Endothelial cell of umbilical vein (primary cell): ENCODE data around the gene MAP2K5. TPM values are rescaled to one million over a fixed set of nuclear protein-coding genes. Genes with fewer than 3 reads are reported as not detected.
A peak's percentile ranks its signal among the peaks of the same experiment; 100 is the strongest.

Experiments
- BruUV-seq: library from RNA; stranded (reverse); fragments of 400-500 nt; replicated peaks from 2 replicates; lab custom pipeline; 2021; lab: Mats Ljungman, UMichigan
- CTCF ChIA-PET: fragments of 300-600, 350-600 bp; sonication (Branson Sonifier 250); formaldehyde crosslinking; loops from one replicate; lab custom pipeline; 2021; ENCODE audit warnings: antibody characterized with exemption, inconsistent platforms; lab: Charles Lee
- POLR2A ChIA-PET: fragments of 300-600, 350-600 bp; sonication (Branson Sonifier 250); formaldehyde crosslinking; loops from one replicate; lab custom pipeline; 2021; ENCODE audit warnings: antibody characterized with exemption, inconsistent platforms; lab: Charles Lee
- DNase-seq: peaks from one replicate; pipeline ENCODE4 v3.0.0-alpha.2; 2011; ENCODE audit warnings: low read depth, low spot score
- FAIRE-seq: peaks from 2 replicates; lab custom pipeline; 2011; peaks lifted over from hg19 to GRCh38; lab: Jason Lieb, UNC
- H2AFZ ChIP-seq: 2 replicates; pipeline ENCODE4 v1.6.0; 2012; ENCODE audit warnings: low read depth, low read length, control low read depth, inconsistent platforms
- H3K27ac ChIP-seq: 2 replicates; pipeline ENCODE4 v1.5.1; 2011; ENCODE audit warnings: low read depth, mild to moderate bottlenecking, control low read depth, low read length, moderate library complexity; ENCODE audit not compliant: insufficient read depth
- H3K27me3 ChIP-seq, 2 experiments: 2 replicates each; pipeline versions ENCODE4 v1.6.0 to v1.6.1; 2011; ENCODE audit warnings: low read length in 2 of 2, mixed read lengths in 1 of 2; ENCODE audit not compliant: control insufficient read depth in 2 of 2, insufficient read depth in 2 of 2
- H3K36me3 ChIP-seq, 2 experiments: 2 replicates in 1 of 2; 3 replicates in 1 of 2; pipeline ENCODE4 v1.5.1; 2011; ENCODE audit warnings: low read length in 2 of 2, mild to moderate bottlenecking in 1 of 2, moderate library complexity in 1 of 2; ENCODE audit not compliant: control insufficient read depth in 2 of 2, insufficient read depth in 2 of 2; ENCODE audit errors: extremely low read depth in 1 of 2
- H3K4me1 ChIP-seq: 3 replicates; pipeline ENCODE4 v1.5.1; 2011; ENCODE audit warnings: mild to moderate bottlenecking, low read length; ENCODE audit not compliant: control insufficient read depth, insufficient read depth; ENCODE audit errors: extremely low read depth
- H3K4me2 ChIP-seq: 2 replicates; pipeline ENCODE4 v1.6.1; 2011; ENCODE audit warnings: low read length, control low read depth, mixed read lengths; ENCODE audit not compliant: insufficient read depth
- H3K4me3 ChIP-seq, 3 experiments: fragments of 200-600 bp in 1 of 3; sonication (generic), shearing (Covaris generic) in 1 of 3; replicated peaks in 1 of 3; 2 replicates each; pipeline ENCODE4 v1.5.1; 2011 to 2016; ENCODE audit warnings: control low read depth in 3 of 3, low read length in 3 of 3, mild to moderate bottlenecking in 2 of 3, inconsistent platforms in 1 of 3, low read depth in 1 of 3, moderate library complexity in 1 of 3; ENCODE audit not compliant: insufficient read depth in 1 of 3
- H3K79me2 ChIP-seq: 2 replicates; pipeline ENCODE4 v1.6.0; 2012; ENCODE audit warnings: low read length, inconsistent platforms; ENCODE audit not compliant: control insufficient read depth, insufficient read depth
- H3K9ac ChIP-seq: replicated peaks from 2 replicates; pipeline ENCODE3; 2011; ENCODE audit warnings: low read length, control low read depth; ENCODE audit not compliant: insufficient read depth; ENCODE audit errors: extremely low read depth
- H3K9me1 ChIP-seq: replicated peaks from 3 replicates; pipeline ENCODE4 v1.6.0; 2011; ENCODE audit warnings: mild to moderate bottlenecking, low read length; ENCODE audit not compliant: control insufficient read depth, insufficient read depth; ENCODE audit errors: extremely low read depth
- H3K9me3 ChIP-seq: replicated peaks from 2 replicates; pipeline ENCODE4 v1.5.1; 2012; ENCODE audit warnings: low read length, inconsistent platforms; ENCODE audit not compliant: control insufficient read depth, insufficient read depth
- H4K20me1 ChIP-seq: replicated peaks from 2 replicates; pipeline ENCODE3; 2011; ENCODE audit warnings: mild to moderate bottlenecking, low read length; ENCODE audit not compliant: control insufficient read depth, insufficient read depth; ENCODE audit errors: extremely low read depth
- EZH2 ChIP-seq: IDR thresholded peaks from 2 replicates; pipeline ENCODE4 v1.6.1; 2012; ENCODE audit warnings: borderline replicate concordance, low read depth, mild to moderate bottlenecking, moderate library complexity, low read length, inconsistent platforms; ENCODE audit not compliant: severe bottlenecking
- JUN ChIP-seq: IDR thresholded peaks from 2 replicates; pipeline ENCODE4 v1.6.1; 2011; ENCODE audit warnings: borderline replicate concordance, low read depth; ENCODE audit not compliant: insufficient read length, insufficient read depth
- MYC ChIP-seq: IDR thresholded peaks from one replicate; pipeline ENCODE4 v1.6.1; 2011; ENCODE audit warnings: mild to moderate bottlenecking, low read depth, low read length
- POLR2A ChIP-seq: IDR thresholded peaks from 2 replicates; pipeline ENCODE4 v1.6.1; 2012; ENCODE audit warnings: low read depth, mild to moderate bottlenecking, control low read depth, low read length
- dilution Hi-C: fragments of 300-500 bp; cut with MboI; formaldehyde crosslinking; loops from one replicate; pipeline ENCODE4 v1.15.0; 2019; ENCODE audit warnings: low sequenced_read_pairs; ENCODE audit not compliant: extremely low pct_ligation_motif_present
- intact Hi-C: fragments of 100-400 bp; cut with micrococcal nuclease; formaldehyde crosslinking; loops from one replicate; pipeline ENCODE4 v1.10.0; 2022
- polyA plus RNA-seq, 4 experiments: library from polyadenylated mRNA; depleted of rRNA in 3 of 4; stranded (reverse) in 3 of 4; unstranded in 1 of 4; fragments of >200 nt; gene quantifications; 2 replicates each; pipeline versions ENCODE4 v1.2.1 to v1.2.3, GENCODE V29; 2011 to 2012; ENCODE audit warnings: missing spikeins in 1 of 4
- total RNA-seq: library from RNA; stranded (reverse); gene quantifications from 2 replicates; pipeline ENCODE4 v1.2.3, GENCODE V29; 2021
- TF ChIP-seq, protein P1 (sequence below), 2 donors: IDR thresholded peaks; 1 replicate in 1 of 2; 2 replicates in 1 of 2; pipeline ENCODE4 v1.5.1; 2011; ENCODE audit warnings: low read length in 2 of 2, mild to moderate bottlenecking in 2 of 2, moderate library complexity in 2 of 2, control low read depth in 1 of 2, inconsistent platforms in 1 of 2, low read depth in 1 of 2; ENCODE audit not compliant: insufficient read depth in 1 of 2; ENCODE audit errors: extremely low read depth in 1 of 2
- TF ChIP-seq, protein P2 (sequence below): IDR thresholded peaks from 2 replicates; pipeline ENCODE4 v1.6.1; 2011; ENCODE audit not compliant: insufficient read depth, insufficient read length

The MAP2K5 gene
- total and polyA plus RNA-seq, 2 donors (not counting 3 experiments of a cell fraction or from before 2014, with no cell fraction given), result 4.9 to 24.7 TPM

DNA sequence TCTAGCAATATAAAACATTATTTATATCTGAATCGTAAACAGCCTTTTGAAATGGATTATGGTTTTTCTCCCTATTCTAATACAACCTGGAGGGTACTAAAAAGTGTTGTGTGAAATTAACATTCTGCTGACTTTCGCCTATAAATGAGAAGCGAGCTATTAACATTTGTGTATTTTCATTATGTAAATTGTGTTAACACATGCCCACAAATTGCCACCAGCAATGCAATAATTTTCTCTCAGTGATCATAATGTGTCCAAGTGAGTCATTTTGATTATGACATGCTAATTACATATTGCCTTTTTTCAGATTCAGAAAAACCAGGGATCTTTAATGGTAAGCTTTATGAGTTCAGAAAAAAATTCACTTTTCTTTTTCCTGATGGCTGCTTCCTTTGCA is 205.4 kb downstream of the MAP2K5 start:
- FAIRE-seq (peak; percentile 24), DNase-seq (no peak)
- TF ChIP-seq, protein P1, sequence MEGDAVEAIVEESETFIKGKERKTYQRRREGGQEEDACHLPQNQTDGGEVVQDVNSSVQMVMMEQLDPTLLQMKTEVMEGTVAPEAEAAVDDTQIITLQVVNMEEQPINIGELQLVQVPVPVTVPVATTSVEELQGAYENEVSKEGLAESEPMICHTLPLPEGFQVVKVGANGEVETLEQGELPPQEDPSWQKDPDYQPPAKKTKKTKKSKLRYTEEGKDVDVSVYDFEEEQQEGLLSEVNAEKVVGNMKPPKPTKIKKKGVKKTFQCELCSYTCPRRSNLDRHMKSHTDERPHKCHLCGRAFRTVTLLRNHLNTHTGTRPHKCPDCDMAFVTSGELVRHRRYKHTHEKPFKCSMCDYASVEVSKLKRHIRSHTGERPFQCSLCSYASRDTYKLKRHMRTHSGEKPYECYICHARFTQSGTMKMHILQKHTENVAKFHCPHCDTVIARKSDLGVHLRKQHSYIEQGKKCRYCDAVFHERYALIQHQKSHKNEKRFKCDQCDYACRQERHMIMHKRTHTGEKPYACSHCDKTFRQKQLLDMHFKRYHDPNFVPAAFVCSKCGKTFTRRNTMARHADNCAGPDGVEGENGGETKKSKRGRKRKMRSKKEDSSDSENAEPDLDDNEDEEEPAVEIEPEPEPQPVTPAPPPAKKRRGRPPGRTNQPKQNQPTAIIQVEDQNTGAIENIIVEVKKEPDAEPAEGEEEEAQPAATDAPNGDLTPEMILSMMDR (IDR thresholded peaks at IDR 0.05; ENCODE audit: extremely low read depth in 1 of 2, insufficient read depth in 1 of 2, low read depth in 1 of 2, low read length in 2 of 2), result no peak
- TF ChIP-seq, protein P2, sequence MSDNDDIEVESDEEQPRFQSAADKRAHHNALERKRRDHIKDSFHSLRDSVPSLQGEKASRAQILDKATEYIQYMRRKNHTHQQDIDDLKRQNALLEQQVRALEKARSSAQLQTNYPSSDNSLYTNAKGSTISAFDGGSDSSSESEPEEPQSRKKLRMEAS, result no peak
- no peak for TF ChIP-seq EZH2
- TF ChIP-seq JUN, result no peak
- TF ChIP-seq POLR2A, result no peak
- TF ChIP-seq MYC, result no peak
- POLR2A ChIA-PET, result no interaction called here
- Histone ChIP-seq H4K20me1 (no peaks in the 10 kb centered on the region), H3K79me2 (no peaks in the 10 kb centered on the region), H3K4me2 (no peak overlapping the region), H3K9ac (no peak overlapping the region), H3K9me1 (no peaks in the 10 kb centered on the region), H3K36me3 (no peaks in the 10 kb centered on the region), H3K9me3 (no peaks in the 10 kb centered on the region), H3K27ac (no peak overlapping the region), H3K4me1 (no peaks in the 10 kb centered on the region), H2AFZ (no peak overlapping the region), H3K4me3 (no peak overlapping the region), H3K27me3 (no peaks in the 10 kb centered on the region)
- CTCF ChIA-PET, result interaction anchor here (1.2 kb wide), 1 partner anchor 10 kb away, joined by 3 read pairs; no protein-coding TSS in a partner anchor
- intact Hi-C loops, result no loop called here
- dilution Hi-C loops, result no loop called here
- no TSS peak for BruUV-seq
